B cell (primary cell): ENCODE measurements around the gene CDHR5. TPM values are rescaled to one million over a fixed set of nuclear protein-coding genes. Genes with fewer than 3 reads are reported as not detected.

Experiments
- ATAC-seq: fragments of 200-7000 bp; cut with Tn5 transposase; one replicate; pipeline ENCODE4 v1.10.0; 2021; ENCODE audit warnings: low read depth, mild to moderate bottlenecking, moderate number of reproducible peaks, moderate library complexity
- CTCF ChIA-PET: fragments of 350-600 bp; sonication (Branson Sonifier 250); formaldehyde crosslinking; loops from one replicate; lab custom pipeline; 2021; ENCODE audit warnings: antibody characterized with exemption, inconsistent platforms; lab: Charles Lee
- POLR2A ChIA-PET: fragments of 350-600 bp; sonication (Branson Sonifier 250); formaldehyde crosslinking; loops from one replicate; lab custom pipeline; 2021; ENCODE audit warnings: antibody characterized with exemption; lab: Charles Lee
- DNase-seq: peaks from one replicate; pipeline ENCODE4 v3.0.0; 2013
- H2AFZ ChIP-seq: 2 replicates; pipeline ENCODE4 v1.6.1; 2012; ENCODE audit warnings: mild to moderate bottlenecking, low read depth, low read length; ENCODE audit not compliant: insufficient read depth, poor library complexity, severe bottlenecking
- H3K27ac ChIP-seq, 2 donors: 1 replicate in 1 of 2; 2 replicates in 1 of 2; pipeline ENCODE4 v1.5.1; 2012 to 2013; ENCODE audit warnings: low read length in 2 of 2, mild to moderate bottlenecking in 2 of 2, moderate library complexity in 1 of 2
- H3K27me3 ChIP-seq, 4 experiments: fragments of 200-600 bp in 1 of 4; sonication (generic) in 1 of 4; replicated peaks in 1 of 4; 1 replicate in 2 of 4; 2 replicates in 2 of 4; pipeline versions ENCODE4 v1.6.1 to v1.7.0; 2013 to 2016; ENCODE audit warnings: low read length in 3 of 4, mild to moderate bottlenecking in 2 of 4, mixed read lengths in 1 of 4, moderate library complexity in 1 of 4; ENCODE audit not compliant: insufficient read depth in 4 of 4, control insufficient read depth in 3 of 4; ENCODE audit errors: control extremely low read depth in 1 of 4
- H3K36me3 ChIP-seq, 2 experiments: replicated peaks in 1 of 2; 1 replicate in 1 of 2; 2 replicates in 1 of 2; pipeline versions ENCODE4 v1.6.1 to v1.7.1; 2013; ENCODE audit warnings: low read length in 1 of 2; ENCODE audit not compliant: insufficient read depth in 2 of 2, control insufficient read depth in 1 of 2; ENCODE audit errors: control extremely low read depth in 1 of 2, extremely low read depth in 1 of 2
- H3K4me1 ChIP-seq, 2 donors: fragments of 200-600 bp in 1 of 2; sonication (generic) in 1 of 2; 1 replicate in 1 of 2; 2 replicates in 1 of 2; pipeline versions ENCODE4 v1.5.1 to v1.6.1; 2013 to 2017; ENCODE audit warnings: low read length in 2 of 2; ENCODE audit not compliant: control insufficient read depth in 2 of 2, insufficient read depth in 2 of 2
- H3K4me2 ChIP-seq: replicated peaks from 2 replicates; pipeline ENCODE3; 2012; ENCODE audit warnings: mild to moderate bottlenecking, low read depth, low read length; ENCODE audit not compliant: poor library complexity, severe bottlenecking
- H3K4me3 ChIP-seq, 5 experiments: fragments of 200-600 bp in 1 of 5; sonication (generic) in 1 of 5; 1 replicate in 3 of 5; 2 replicates in 2 of 5; pipeline versions ENCODE4 v1.5.1 to v1.7.0; 2011 to 2016; ENCODE audit warnings: low read length in 4 of 5, mild to moderate bottlenecking in 4 of 5, low read depth in 2 of 5, control low read depth in 1 of 5, moderate library complexity in 1 of 5; ENCODE audit not compliant: insufficient read depth in 1 of 5; ENCODE audit errors: control extremely low read depth in 1 of 5, extremely low read depth in 1 of 5
- H3K79me2 ChIP-seq: fragments of 200-600 bp; sonication (generic); one replicate; pipeline ENCODE4 v1.6.0; 2016; ENCODE audit warnings: low read length; ENCODE audit not compliant: control insufficient read depth, insufficient read depth
- H3K9ac ChIP-seq: fragments of 200-600 bp; sonication (generic); 2 replicates; pipeline ENCODE4 v1.6.1; 2017; ENCODE audit warnings: mild to moderate bottlenecking, low read length, moderate library complexity
- H3K9me3 ChIP-seq, 3 donors: one replicate each; pipeline versions ENCODE4 v1.6.1 to v1.7.1; 2013; ENCODE audit warnings: low read length in 2 of 3; ENCODE audit not compliant: control insufficient read depth in 2 of 3, insufficient read depth in 1 of 3; ENCODE audit errors: control extremely low read depth in 1 of 3
- H4K20me1 ChIP-seq: 2 replicates; pipeline ENCODE4 v1.6.0; 2012; ENCODE audit warnings: mild to moderate bottlenecking, low read length; ENCODE audit not compliant: insufficient read depth, control insufficient read depth, poor library complexity, severe bottlenecking
- H3K27ac Mint-ChIP-seq: one replicate; pipeline ENCODE4 v1.8.0; 2021; ENCODE audit warnings: mixed read lengths
- H3K27me3 Mint-ChIP-seq: one replicate; pipeline ENCODE4 v1.8.0; 2021; ENCODE audit warnings: mixed read lengths
- H3K4me1 Mint-ChIP-seq: one replicate; pipeline ENCODE4 v1.8.0; 2021; ENCODE audit warnings: mixed read lengths
- H3K4me3 Mint-ChIP-seq: one replicate; pipeline ENCODE4 v1.8.0; 2021; ENCODE audit warnings: mixed read lengths
- H3K9me3 Mint-ChIP-seq: one replicate; pipeline ENCODE4 v1.8.0; 2022; ENCODE audit warnings: mixed read lengths; ENCODE audit not compliant: insufficient read depth
- CTCF ChIP-seq: fragments of 200-600 bp; IDR thresholded peaks from one replicate; pipeline ENCODE4 v1.8.0; 2022; ENCODE audit warnings: antibody characterized with exemption, mild to moderate bottlenecking
- EZH2 ChIP-seq: IDR thresholded peaks from 2 replicates; pipeline ENCODE4 v1.6.1; 2012; ENCODE audit warnings: borderline replicate concordance, low read depth, mild to moderate bottlenecking, moderate library complexity, low read length; ENCODE audit not compliant: insufficient read depth, poor library complexity, severe bottlenecking
- WGBS: methylation state at CpG from one replicate; pipeline ENCODE4 v1.1.5; 2013; ENCODE audit warnings: missing lambda C conversion rate; ENCODE audit not compliant: insufficient coverage; 5-methylcytosine and 5-hydroxymethylcytosine counted together
- intact Hi-C: fragments of 100-400 bp; cut with micrococcal nuclease; formaldehyde crosslinking; loops from one replicate; pipeline ENCODE4 v1.10.0; 2022
- polyA plus RNA-seq: library from polyadenylated mRNA; depleted of rRNA; stranded (reverse); fragments of >200 nt; gene quantifications from 2 replicates; pipeline ENCODE4 v1.2.3, GENCODE V29; 2012
- total RNA-seq, 2 donors: library from RNA; stranded (reverse); fragments of 120-200 nt in 1 of 2; gene quantifications; 1 replicate in 1 of 2; 2 replicates in 1 of 2; pipeline versions ENCODE4 v1.2.3 to v1.2.4, GENCODE V29; 2013 to 2022

CDHR5 gene
- total and polyA plus RNA-seq, 2 donors (not counting 1 experiment from before 2014, with no cell fraction given), result 0.09 TPM; not detected in 1

DNA sequence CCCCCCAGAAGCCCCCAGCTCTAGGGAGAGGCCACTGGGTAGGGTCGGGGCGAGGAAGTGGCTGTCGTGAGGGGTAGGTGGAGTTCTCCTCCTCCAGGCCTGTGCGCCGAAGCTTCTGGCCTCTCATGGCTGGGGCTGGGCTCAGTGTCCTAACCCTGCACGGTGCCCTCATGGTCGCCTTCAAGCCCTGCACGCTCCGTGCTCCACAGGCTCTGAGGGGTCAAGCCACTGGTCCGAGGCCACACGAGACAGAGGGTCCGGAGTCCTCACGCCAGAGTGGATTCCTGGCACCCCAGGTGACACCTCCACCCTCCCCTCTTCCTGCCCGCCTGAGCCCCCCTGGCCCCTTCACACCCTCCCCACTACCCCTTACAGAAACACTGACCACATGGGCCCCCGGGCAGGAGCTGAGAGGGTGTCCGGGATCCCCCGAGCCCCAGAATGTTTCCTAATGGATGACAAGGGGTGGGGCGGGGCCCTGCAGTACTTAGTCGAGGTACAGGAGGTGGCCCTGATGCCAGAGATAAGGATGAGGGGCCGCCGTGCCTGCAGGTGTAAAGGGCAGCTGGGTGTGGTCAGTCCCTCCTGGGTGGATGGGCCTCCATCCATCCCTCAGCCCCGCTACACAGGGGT, 997 bp upstream of the CDHR5 start:
- Histone ChIP-seq H3K9me3 (peaks cover 0 to 8% (median 0%) of the 10 kb centered on the region in 3 donors), H3K4me3 (no peak overlapping the region), H3K4me1 (peaks cover 21 to 26% of the 10 kb centered on the region in 2 donors), H3K79me2 (no peaks in the 10 kb centered on the region), H3K27me3 (peaks cover 0 to 34% (median 11%) of the 10 kb centered on the region in 4 experiments), H3K9ac (no peak overlapping the region), H4K20me1 (no peaks in the 10 kb centered on the region), H3K36me3 (no peaks in the 10 kb centered on the region), H3K4me2 (no peak overlapping the region), H2AFZ (no peak overlapping the region), H3K27ac (no peak overlapping the region)
- CTCF ChIA-PET, result no interaction called here
- intact Hi-C loops, result no loop called here
- DNase-seq, result peak; percentile 19
- WGBS, result 88% methylated on average over 20 of the region's 22 CpGs
- H3K4me1 Mint-ChIP-seq, result peaks cover 21% of the 10 kb centered on the region
- ATAC-seq, result no peak
- H3K27ac Mint-ChIP-seq, result no peak overlapping the region
- H3K27me3 Mint-ChIP-seq, result peaks cover 26% of the 10 kb centered on the region
- TF ChIP-seq EZH2 (no peak), CTCF (no peak)
- no peak overlapping the region for H3K4me3 Mint-ChIP-seq
- no peaks in the 10 kb centered on the region for H3K9me3 Mint-ChIP-seq
- POLR2A ChIA-PET, result no interaction called here

DNA sequence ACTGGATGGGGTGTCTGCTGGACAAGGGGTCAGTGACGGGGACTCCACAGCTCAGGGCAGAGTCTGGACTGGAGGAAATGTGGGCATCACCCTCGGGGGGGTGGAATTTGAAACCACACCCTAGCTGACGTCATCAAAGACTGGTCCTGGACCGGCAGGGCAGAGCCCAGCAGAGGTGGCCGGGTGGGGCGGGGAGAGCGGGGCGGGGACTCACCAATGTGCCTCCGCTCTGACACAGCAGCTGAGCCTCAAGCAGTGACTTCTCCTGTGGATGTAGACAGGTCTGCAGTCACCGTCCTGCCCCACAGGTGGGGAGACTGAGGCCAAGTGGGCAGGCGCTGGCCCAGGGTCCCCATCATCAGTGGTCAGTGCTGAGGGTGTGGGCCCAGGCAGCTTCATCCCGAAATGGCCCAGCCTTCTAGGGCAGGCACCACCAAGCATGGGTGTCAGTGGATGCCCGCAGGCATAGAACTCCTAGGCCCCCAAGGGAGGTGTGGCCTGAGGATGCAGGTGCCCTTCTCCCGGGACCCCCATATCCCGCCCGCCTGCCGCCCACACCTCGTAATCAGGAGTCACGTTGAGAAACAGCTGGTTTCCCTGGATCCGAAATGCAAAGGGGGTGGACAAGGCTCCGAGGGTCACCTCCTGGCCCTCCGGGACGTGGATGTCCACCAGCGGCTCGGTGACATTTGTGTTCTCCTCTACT, 603 bp downstream of the CDHR5 start:
- H3K4me3 ChIP-seq, result no peak overlapping the region
- H3K9ac ChIP-seq, result no peak overlapping the region
- no peak overlapping the region for H3K4me2 ChIP-seq
- H3K27ac ChIP-seq, result no peak overlapping the region
- TF ChIP-seq EZH2 (no peak), CTCF (no peak)
- H3K36me3 ChIP-seq, result no peaks in the 10 kb centered on the region
- peaks cover 21% of the 10 kb centered on the region for H3K27me3 Mint-ChIP-seq
- no peak overlapping the region for H3K27ac Mint-ChIP-seq
- H3K27me3 ChIP-seq, result peaks cover 0 to 34% (median 11%) of the 10 kb centered on the region in 4 experiments
- H3K9me3 Mint-ChIP-seq, result no peaks in the 10 kb centered on the region
- H3K4me1 ChIP-seq, result peaks cover 18 to 20% of the 10 kb centered on the region in 2 donors
- no peaks in the 10 kb centered on the region for H4K20me1 ChIP-seq
- intact Hi-C loops, result no loop called here
- H3K79me2 ChIP-seq, result no peaks in the 10 kb centered on the region
- H3K4me3 Mint-ChIP-seq, result no peak overlapping the region
- ChIA-PET POLR2A (interaction anchor here (0.7 to 0.9 kb wide), 2 partner anchors 8 to 41 kb away, joined by 3 to 7 read pairs; partner anchors contain the start of gene IRF7), CTCF (no interaction called here)
- H2AFZ ChIP-seq, result no peak overlapping the region
- peak; percentile 16 for DNase-seq
- peaks cover 0 to 8% (median 0%) of the 10 kb centered on the region in 3 donors for H3K9me3 ChIP-seq
- no peak for ATAC-seq
- 93% methylated on average over 24 of the region's 25 CpGs for WGBS
- H3K4me1 Mint-ChIP-seq, result peaks cover 15% of the 10 kb centered on the region
